EL (cell line): Measurements from ENCODE around the gene ABCA1.
"Not testable (repeated sequence)": the region's sequence is repeated elsewhere in the genome, so short reads cannot be mapped to it uniquely, and the experiment has no call there.

ENCODE experiments used
- DNase-seq: peaks from one replicate; pipeline ENCODE4 v3.0.0-alpha.2; 2016

ABCA1 gene, protein sequence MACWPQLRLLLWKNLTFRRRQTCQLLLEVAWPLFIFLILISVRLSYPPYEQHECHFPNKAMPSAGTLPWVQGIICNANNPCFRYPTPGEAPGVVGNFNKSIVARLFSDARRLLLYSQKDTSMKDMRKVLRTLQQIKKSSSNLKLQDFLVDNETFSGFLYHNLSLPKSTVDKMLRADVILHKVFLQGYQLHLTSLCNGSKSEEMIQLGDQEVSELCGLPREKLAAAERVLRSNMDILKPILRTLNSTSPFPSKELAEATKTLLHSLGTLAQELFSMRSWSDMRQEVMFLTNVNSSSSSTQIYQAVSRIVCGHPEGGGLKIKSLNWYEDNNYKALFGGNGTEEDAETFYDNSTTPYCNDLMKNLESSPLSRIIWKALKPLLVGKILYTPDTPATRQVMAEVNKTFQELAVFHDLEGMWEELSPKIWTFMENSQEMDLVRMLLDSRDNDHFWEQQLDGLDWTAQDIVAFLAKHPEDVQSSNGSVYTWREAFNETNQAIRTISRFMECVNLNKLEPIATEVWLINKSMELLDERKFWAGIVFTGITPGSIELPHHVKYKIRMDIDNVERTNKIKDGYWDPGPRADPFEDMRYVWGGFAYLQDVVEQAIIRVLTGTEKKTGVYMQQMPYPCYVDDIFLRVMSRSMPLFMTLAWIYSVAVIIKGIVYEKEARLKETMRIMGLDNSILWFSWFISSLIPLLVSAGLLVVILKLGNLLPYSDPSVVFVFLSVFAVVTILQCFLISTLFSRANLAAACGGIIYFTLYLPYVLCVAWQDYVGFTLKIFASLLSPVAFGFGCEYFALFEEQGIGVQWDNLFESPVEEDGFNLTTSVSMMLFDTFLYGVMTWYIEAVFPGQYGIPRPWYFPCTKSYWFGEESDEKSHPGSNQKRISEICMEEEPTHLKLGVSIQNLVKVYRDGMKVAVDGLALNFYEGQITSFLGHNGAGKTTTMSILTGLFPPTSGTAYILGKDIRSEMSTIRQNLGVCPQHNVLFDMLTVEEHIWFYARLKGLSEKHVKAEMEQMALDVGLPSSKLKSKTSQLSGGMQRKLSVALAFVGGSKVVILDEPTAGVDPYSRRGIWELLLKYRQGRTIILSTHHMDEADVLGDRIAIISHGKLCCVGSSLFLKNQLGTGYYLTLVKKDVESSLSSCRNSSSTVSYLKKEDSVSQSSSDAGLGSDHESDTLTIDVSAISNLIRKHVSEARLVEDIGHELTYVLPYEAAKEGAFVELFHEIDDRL (N-terminal part only)

DNA sequence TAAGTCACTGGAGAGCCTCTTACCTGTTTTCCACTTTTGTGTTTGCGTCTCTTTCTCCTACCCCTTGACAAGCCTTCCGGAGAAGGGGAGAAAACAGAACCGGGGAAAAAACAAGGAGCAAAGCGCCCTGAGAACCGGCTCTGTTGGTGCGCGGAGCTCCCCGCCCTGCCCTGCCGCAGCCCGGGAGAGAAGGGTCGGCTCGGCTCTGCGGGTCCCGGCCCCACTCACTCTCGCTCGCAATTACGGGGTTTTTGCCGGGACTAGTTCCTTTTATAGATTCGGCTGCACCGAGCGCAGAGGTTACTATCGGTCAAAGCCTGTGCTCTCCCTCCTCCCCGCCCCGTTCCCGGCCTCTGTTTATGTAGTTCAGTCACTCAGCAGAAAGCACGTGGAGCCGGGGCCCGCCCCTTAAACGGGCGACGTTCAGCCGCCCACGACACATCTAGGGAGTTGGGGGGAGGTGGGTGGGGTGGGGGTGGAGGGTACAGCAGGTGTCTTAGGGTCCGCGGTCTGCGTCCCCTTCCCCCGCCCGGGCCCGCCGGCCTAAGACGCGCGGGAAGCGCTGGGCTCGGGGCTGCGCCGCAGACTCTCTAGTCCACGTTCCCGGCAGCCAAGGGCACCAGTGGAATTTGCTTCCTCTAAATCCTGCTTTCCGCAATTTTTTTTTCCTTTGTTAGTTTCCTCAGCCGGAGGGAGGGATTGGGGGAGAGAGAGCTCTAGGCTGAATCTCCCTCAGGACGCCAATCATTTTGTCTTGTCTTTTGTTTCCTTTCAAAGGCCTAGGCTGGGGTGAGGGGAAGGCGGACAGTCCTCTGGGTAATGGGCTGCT, at the start of gene ABCA1:
ABCA1 (minus strand) TSS at position 244 of the 829 bp plus-strand sequence. CDS start 24,476 bp downstream, outside the sequence.
- peak; percentile 82 for DNase-seq

DNA sequence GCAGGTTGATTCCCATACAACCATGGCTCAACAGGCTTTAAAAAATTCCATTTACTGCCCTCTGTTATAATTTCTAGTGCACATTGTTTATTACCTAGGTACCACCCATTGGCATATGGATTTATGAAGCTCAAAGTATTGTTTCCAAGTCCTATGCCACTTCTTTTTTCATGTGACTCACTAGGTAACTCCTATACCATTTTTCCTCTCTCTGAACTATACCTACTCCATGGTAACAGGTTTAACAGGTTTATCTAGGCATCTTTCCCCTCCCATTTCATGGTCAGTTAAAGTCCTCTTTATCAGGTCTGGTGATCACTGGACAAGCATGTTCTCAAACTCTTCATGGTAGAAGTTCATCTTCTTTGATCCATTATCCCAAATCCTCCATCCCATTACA, 49.6 kb upstream of the ABCA1 start:
- DNase-seq = no peak

DNA sequence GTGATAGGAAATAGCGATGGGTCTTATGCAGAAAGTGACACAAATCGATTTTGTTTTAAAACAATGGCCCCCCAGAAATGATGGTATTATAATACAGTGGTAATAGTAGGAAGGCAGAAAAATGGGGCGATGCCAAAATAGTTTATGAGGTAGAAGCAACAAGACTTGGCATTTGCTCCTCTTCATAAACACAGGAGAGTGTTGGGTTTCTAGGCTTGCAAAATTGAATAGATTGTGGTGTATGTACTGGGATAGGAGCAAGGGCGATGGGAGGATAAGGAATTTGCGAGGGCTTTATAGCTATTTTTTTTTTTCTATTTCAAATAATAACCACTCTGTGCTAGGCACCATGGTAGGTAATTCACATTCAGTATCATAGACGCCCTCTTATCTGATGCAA, 49.2 kb upstream of the ABCA1 start:
- no peak for DNase-seq

DNA sequence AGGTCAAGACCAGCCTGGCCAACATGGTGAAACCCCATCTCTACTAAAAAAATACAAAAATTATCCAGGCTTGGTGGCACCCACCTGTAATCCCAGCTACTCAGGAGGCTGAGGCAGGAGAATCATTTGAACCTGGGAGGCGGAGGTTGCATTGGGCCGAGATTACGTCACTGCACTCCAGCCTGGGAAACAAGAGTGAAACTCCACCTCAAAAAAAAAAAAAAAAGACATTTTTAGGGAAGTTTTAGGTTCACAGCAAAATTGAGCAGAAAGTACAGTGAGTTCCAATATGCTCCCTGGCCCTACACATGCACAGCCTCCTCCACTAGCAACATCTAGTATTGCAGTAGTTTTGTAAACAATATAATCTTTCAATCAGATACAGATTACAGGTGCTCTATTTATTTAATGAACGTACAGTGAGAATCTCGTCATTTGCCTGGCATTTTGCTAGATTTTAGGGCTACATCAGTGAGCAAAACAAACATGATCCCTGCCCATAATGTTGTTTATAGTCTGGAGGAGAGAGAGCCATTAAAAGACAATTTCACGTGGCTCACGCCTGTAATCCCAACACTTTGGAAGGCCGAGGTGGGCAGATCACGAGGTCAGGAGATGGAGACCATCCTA, 48.1 kb upstream of the ABCA1 start:
- not testable (repeated sequence) for DNase-seq

DNA sequence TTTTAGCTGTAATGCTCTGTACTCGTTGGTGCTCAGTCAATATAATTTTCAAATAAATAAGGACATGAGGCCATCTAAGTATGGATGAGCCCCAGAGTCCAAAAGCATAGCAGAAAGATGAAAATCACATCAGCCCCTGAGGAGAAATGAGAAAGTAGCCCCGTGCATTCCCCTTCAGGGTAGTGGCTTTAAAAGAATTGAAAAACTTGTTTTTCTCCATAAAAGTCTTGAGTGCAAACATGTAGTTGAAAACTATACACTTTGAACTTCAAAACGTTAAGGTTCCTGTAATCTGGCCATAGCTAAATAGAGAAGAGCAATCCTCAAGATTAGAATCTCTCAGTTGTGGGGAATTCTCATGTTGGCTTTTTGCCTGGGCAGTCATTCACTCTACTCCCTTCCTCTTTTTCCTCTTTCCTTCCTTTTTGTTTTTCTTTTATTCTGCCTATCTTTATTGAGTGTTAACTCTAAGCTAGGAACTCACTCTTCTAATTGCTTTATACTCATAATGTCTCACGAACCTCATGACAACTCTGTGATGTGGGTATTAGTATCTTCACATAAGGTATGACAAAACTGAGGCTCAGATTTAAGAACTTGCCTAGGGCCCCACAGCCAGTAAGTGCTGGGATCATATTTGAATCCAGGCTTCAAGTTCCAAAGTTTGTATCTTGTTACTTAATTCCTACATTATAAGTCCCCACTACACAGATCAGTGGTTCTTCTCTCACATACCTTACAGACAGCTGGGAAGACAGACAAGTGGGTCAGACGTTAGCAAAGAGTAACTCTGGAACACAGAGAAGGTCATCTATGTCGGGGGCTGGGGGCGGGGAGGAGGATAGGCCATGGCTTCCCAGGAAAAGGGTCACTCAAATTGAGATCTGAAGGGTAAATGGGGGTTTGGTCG, 46.4 kb upstream of the ABCA1 start:
- DNase-seq = no peak

DNA sequence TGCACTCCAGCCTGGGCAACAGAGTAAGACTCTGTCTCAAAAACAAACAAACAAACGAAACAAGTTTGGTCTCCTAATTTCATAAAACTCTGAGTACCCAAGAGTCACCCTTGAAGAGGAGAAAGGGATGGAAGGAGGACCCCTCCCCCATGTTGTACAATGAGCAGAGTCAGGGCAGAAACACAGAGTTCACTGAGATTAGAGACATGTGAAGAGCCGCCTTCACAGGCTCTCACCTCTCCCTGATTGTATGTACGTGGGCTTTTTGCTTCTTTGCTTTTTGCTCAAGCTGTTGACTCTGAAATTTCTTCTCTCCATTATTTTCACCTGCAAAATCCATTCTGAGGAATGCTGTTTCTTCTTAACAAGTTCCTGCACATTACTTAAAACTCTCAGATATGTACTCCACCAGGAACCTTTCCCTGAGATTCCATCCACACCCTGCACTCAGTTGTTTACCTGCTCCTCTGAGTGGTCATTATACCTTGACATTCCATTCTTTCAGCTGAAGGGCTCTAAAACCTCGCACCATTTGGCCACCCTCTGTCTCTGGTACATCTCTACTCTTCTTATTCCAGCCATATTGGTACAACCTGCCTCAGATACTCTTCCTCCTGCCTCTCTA, 44.4 kb upstream of the ABCA1 start:
- no peak for DNase-seq

DNA sequence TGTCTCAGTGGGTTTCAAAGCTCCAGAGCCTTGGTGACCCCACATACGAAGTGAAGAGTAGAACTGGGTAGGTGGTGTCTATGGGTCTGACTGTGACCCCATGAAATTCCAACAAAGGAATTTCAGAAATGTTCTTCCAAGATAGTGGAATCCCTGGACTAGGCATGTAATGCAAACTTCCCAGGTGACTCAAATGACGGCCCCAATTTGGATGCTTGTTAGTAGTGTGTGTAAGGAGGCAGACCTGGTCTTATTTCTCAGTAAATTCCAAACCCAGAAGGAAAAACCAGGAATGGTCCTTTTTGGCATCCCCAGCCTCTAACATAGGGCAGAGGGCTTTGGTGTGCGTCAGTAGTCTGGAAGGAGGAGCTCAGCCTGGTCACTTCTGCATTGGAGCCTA, 43.6 kb upstream of the ABCA1 start:
- no peak for DNase-seq

DNA sequence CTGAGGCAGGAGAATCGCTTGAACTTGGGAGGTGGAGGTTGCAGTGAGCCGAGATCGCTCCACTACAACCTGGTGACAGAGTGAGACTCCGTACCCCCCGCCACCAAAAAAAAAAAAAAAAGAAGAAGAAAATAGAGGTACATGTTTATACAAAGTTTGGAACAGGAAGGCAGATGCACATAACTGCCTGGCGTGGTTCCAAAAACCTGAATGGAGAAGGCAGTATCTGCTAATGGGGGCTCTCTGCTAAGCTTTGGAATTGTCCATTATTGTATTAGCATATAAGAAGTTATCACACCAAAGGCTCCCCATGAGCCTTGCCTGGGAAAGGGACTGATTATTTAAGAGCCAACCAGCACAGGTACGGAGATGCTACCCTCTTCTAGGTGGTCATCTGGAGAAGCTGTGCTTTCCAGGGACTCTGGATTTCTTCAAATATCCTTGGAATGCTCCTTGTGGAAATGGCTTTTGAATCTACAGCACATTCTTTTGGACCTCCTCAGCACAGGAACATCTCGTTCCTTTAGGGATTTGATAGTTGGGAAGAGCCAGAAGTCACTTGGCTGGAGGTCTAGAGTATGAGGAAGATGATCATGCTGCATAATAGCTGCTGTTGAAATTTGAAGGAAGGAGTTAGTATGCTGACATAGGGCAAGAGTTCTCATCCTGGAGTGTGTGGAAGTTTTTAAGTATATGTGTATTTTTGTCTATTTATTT, 42.5 kb upstream of the ABCA1 start:
- DNase-seq = peak; percentile 48

DNA sequence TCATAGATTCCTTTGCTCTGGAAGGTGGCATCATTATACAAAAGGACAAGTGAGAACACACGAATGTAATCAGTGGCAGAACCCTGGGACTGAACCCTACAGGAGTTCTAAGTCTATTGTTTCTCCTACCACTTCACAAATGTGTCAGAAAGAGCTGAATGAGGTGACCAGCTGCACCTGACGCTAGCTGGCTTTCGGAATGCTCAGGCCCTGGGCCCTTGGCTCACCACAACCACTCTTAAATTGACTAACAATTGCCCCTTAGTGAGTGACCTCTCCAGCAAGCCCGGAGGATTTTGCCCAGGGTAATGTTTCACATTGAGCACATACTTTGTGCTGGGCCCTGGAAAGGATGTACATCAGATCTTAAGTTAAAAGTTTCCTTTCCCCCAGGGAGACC, 41.2 kb upstream of the ABCA1 start:
- DNase-seq = no peak

DNA sequence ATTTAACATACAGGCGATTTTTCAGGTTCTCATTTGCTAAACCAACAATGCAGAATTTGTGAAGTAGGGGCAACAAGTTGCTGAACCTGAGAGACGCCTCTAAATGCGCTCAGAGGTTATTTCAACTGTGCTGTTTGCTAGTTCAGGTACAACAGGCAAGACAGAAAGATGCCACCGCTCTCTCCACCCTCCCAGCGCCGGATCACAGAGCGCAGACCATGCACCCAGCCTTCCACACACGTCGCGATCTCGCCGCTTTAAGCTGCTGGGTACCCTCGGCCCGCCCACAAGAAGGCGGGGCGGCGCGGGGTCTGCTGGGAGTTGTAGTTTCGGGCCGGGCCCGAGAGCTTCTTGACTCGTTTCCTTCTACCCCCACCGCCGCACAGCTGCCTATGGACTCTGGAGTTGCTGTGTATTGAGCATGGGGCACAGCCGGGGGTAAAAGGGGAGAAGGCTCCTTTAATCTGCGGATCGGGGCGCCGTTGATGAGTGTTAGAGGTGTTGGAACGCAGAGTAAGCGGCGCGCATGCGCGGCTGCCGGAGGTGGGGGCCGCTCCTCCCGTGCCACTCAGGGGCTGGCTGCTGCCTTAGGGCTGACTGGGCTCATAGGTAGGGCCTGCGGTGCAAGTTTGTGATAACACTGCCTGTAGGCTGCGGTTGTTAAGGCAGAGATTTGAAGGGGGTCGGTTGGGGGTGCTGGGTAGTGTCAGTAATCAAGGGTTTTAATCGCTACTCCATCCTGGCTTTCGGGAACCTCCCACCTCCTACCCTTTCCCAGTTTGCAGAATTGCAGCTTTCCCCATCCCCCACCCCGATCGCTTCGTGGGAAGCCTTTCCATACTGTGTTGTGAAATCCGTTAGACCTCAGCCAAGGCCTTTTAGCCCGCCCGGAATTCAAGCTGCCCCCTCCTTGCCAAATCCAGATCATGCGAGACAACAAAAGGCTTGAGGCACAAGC, 40.3 kb upstream of the ABCA1 start:
- DNase-seq = peak; percentile 89

DNA sequence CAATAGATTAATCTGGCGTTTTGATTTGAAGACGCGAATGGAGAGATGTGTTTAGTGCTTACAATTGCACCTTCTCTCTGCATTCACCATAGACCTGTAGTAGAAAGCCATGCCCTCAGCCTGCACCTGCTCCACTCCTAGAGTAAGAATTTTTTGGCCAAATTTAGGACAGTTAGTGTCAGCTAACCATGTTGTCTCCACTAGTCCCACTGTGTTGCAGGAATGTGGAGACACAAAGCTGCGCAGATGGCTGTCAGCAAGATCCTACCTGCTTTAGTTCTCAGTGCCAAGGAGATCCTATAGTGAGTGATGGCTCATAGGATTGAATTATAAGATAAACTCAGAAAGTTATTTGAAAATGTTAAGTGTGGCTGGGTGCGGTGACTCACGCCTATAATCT, 35.1 kb upstream of the ABCA1 start:
- no peak for DNase-seq

DNA sequence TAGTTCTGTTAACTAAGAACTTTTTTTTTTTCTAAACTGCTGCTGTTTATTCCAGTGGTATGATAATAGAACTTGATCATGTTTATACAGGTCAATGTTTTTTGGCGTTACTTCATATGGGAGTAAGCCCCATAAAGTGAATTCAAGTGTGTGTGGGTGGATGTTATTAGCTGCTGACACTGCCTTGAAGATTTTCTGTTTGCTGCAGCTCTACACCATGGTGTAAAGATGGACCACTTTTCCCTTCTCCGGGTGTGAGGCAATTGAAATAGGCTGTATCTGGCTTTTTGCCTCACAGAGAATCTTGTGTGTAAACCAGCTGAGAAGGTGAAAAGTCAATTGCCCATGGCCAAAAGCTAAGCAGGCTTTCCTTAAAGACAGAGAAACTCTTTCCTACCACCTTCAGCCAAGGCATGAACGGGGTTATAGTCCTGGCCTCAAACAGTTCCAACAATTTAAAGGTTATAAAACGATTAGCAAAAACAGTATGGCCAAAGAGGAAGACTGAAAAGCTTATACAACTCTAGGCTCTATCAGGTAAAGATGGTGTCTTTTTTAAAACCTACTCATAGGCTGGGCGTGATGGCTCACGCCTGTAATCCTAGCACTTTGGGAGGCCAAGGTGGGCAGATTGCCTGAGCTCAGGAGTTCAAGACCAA, 33.9 kb upstream of the ABCA1 start:
- DNase-seq = no peak

DNA sequence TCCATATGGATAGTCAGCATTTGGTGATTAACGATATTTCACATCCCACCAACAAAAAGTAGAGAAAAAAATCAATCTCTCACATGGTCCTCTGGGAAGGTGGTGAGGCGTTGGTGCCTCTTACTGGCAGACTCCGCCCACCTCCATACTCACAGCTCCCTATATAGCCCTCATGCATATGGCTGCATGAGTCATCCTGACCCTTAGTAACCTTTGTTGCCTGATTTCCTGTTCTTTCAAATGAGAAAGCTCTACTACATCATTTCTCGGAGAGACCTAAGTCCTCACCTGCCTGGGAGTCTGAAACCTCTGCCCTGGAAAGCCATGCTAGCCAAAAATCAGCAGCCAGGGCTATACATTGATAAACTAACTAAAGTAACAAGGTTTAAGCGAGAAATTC, 33.3 kb upstream of the ABCA1 start:
- DNase-seq = peak; percentile 76

DNA sequence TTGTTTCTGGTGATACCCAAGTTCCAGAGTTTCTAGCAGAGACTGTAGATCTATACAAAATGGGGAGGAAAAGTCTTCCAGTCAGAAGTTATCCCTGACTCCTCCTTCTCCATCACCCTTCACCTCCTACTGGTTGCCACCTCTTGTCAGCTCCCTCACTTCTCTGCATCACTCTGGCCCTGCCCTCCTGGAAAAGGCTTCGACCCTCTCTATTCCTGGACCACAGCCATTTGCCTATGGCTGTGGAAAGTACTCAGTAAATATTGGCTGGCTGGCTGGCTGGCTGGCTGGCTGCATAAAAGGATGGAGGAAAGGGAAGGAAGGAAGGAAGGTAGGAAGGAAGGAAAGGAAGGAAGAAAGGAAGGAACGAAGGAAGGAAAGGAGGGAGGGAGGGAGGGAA, 32.7 kb upstream of the ABCA1 start:
- DNase-seq = no peak

DNA sequence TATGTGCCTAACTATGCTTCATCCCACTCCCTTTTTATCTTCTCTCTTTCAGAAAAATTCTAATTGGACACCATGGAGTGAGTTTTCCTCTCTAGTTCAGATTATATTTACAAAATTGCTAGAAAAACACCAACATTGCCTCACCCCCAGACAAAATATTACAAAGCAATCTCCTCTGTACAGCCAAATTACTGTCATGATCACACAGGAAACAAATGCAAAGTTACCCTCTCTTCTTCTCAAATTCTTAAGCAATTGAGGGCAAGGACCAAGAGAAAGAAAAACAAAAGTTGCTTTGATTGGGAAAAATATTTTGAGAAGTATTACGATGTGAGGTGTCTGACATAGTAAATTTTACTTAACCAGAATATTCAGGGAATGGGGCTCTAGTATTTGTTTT, 30.8 kb upstream of the ABCA1 start:
- DNase-seq = no peak

DNA sequence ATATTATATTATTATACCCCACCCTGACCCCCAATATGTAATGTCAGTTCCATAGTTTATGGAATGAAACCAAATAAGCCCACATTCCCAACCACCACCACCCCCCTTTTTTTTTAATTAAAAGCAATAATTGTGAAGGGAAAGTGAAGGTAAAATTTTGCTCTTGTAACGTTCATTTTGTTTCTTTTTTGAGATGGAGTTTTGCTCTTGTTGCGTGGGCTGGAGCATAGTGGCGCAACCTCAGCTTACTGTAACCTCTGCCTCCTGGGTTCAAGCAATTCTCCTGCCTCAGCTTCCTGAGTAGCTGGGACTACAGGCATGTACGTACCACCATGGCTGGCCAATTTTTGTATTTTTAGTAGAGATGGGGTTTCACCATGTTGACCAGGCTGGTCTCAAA, 30.1 kb upstream of the ABCA1 start:
- not testable (repeated sequence) for DNase-seq

DNA sequence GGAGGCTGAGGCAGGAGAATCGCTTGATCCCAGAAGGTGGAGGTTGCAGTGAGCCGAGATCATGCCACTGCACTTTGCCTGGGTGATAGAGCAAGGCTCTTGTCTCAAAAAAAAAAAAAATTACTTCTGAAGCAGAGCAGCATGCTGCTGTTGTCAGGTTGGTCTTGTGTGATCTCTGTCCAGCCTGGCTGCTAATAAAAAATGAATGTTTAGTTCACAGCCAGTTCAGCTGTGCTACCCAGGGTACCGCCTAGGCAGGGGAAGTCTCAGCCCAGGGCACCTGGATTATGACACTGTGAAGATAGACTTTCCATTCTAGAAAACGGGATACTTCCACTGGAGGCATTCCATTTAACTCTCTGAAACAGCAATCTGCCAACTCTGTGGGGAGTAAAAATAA, 23.5 kb upstream of the ABCA1 start:
- no peak for DNase-seq

DNA sequence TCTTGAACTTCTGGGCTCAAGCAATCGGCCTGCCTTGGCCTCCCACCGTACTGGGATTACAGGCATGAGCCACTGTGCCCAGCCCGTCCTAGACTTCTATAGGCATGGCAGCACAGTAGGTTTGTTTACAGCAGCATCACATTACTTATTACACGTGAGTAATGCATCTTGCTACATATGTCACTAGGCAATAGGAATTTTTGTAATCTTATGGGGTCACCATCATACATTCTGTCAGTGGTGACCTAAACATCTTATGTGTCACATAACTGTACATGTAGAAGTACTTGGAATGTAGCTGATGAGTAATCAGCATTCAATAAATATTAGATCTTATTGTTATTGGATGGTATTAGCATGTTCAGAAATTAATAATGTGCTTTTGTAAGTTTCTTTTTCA, 22.9 kb upstream of the ABCA1 start:
- DNase-seq = peak; percentile 31
